ENCODE measurements around the gene CIAO2A.

DNA sequence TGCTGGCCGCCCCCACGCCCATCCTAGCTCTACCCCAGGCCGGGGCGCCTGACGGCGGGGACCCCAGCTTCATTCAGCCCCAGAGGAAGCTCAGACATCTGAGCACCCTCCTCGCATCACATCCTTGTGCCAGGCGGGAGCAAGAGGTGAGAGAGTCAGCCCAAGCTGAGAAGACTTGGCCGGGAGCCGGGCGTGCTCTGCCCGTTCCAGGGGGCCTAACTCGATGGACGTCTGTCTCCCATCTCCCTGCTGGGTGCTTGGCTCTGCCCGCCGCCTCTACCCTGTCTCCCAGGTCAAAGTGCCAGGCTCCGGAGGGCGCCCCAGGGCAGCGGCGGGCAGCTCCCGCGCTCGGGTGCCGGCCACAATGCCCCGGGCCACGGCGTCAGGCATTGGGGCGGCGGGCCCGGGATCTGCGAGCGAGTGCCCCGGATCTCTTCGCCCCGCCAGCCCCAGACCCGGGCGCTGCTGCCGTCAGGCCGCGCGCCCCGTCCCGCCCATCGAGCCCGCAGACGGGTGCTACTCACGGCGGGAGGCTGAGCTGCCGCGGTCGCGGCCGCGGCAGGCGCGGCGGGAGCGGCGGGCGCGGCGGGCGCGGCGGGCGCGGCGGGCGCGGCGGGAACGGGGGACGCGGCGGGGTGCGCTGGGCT is 47.7 kb downstream of the CIAO2A start:
- TF ChIP-seq, protein P1, sequence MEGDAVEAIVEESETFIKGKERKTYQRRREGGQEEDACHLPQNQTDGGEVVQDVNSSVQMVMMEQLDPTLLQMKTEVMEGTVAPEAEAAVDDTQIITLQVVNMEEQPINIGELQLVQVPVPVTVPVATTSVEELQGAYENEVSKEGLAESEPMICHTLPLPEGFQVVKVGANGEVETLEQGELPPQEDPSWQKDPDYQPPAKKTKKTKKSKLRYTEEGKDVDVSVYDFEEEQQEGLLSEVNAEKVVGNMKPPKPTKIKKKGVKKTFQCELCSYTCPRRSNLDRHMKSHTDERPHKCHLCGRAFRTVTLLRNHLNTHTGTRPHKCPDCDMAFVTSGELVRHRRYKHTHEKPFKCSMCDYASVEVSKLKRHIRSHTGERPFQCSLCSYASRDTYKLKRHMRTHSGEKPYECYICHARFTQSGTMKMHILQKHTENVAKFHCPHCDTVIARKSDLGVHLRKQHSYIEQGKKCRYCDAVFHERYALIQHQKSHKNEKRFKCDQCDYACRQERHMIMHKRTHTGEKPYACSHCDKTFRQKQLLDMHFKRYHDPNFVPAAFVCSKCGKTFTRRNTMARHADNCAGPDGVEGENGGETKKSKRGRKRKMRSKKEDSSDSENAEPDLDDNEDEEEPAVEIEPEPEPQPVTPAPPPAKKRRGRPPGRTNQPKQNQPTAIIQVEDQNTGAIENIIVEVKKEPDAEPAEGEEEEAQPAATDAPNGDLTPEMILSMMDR (conservative IDR thresholded peaks at IDR 0.05 in 1 of 2, IDR thresholded peaks at IDR 0.05 in 1 of 2; ENCODE audit: extremely low read depth in 1 of 2, insufficient read depth in 1 of 2, low read depth in 1 of 2, low read length in 2 of 2): no peak
- no peak for TF ChIP-seq EZH2 (IDR thresholded peaks at IDR 0.05; ENCODE audit: borderline replicate concordance, low read length)

All from mammary epithelial cell (primary cell).